ENCODE measurements around the gene TMEM30B.

GRCh38 chr14:61233436-61233956, 47.6 kb downstream of the TMEM30B start:
- TF ChIP-seq EZH2 (IDR thresholded peaks at IDR 0.05; ENCODE audit: borderline replicate concordance, control insufficient read depth, low read depth, low read length) (no peak), NRF1 (conservative IDR thresholded peaks at IDR 0.05; ENCODE audit: low read depth, low read length) (no peak), JUNB (IDR thresholded peaks at IDR 0.05) (no peak), CTCF (IDR thresholded peaks at IDR 0.05 in 2 of 3, conservative IDR thresholded peaks at IDR 0.05 in 1 of 3; ENCODE audit: control insufficient read depth in 2 of 3, extremely low read depth in 1 of 3, insufficient read depth in 1 of 3, low read depth in 3 of 3, low read length in 3 of 3) (no peak), RAD51 (IDR thresholded peaks at IDR 0.05) (no peak), NFIC (IDR thresholded peaks at IDR 0.05; ENCODE audit: low read depth, low read length) (no peak), POLR2AphosphoS5 (IDR thresholded peaks at IDR 0.05; ENCODE audit: low read length) (no peak), HDAC6 (IDR thresholded peaks at IDR 0.05; ENCODE audit: unreplicated experiment) (no peak), NR2C2 (IDR thresholded peaks at IDR 0.05; ENCODE audit: borderline replicate concordance, control insufficient read depth, insufficient read length, low read depth) (no peak), SMAD1 (IDR thresholded peaks at IDR 0.05; ENCODE audit: low read depth, partially characterized antibody) (no peak), NBN (IDR thresholded peaks at IDR 0.05) (no peak)
